Measurements from ENCODE around the gene TWNK. TPM values are rescaled to one million over a fixed set of nuclear protein-coding genes. Genes with fewer than 3 reads are reported as not detected.
A peak's percentile ranks its signal among the peaks of the same experiment; 100 is the strongest.

Gene TWNK
- total RNA-seq (2014; rRNA removed; shearing (Covaris generic)) = 6.4 and 7.8 TPM in 2 replicates

GRCh38 chr10:100986952-100987684, at the start of gene TWNK, which contains the start of gene MRPL43:
TWNK (plus strand) TSS chr10:100987543; CDS start chr10:100988211, 668 bp downstream.
MRPL43 (minus strand) TSS chr10:100987497; CDS start chr10:100987443, 54 bp downstream.
- DNase-seq (ENCODE audit: low read depth) = peak; percentile 69

- DNase-seq (ENCODE audit: low read depth) = no peak
Observed at GRCh38 chr10:100939763-100940344, 47.5 kb upstream of the TWNK start.

DNA sequence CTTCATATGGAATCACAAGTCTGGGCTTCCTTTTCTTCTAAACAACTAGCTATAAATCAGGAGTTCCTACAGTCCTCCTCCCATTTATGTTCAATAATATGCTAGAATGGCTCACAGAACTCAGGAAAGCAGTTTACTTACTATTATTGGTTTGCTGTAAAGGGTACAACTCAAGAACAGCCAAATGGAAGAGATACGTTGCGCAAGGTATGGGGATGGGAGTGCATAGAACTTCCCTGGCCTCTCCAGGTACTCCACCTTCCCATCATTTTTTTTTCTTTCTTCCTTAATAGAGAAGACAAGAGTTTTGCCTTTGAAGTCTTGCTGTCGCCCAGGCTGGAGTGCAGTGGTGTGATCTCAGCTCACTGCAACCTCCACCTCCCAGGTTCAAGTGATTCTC, 45.1 kb upstream of the TWNK start:
- DNase-seq (ENCODE audit: low read depth) = no peak

DNA sequence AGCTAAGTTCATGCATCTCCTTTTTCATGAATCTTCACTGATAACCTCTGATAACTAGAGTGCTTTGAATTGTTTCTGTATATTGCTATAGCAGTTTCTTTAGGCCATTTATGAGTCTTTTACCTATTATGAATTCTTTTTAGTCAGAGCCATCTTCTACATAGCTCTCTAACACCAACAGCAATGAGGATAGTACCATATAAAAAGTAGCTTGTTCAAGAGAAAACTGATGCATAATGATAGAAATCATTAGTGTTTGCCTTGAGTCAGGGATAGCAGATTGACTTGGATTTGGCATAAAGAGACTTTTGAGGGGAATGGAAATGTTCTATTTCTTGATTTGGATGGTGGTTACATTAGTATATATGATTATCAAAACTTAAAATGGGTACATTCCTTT, 43.8 kb upstream of the TWNK start:
- no peak for DNase-seq (ENCODE audit: low read depth)

DNA sequence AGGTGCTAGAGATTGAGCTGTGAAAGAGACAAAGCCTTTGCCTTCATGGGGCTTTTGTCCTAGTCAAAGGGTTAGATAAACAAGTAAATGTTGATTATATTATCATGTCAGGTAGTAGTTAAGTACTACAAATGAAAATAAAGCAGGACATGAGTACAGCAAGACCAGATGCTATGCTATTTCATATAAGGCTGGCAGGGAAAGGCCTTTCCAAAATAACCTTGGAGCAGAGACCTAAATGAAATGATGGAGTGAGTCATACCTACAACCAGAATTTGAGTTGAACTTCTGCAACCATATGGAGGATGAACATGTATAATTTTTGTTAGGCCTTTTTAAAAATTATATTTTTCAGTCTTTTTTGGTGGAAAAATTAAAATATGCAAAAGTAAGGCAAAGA, 41.6 kb upstream of the TWNK start:
- no peak for DNase-seq (ENCODE audit: low read depth)

- no peak for DNase-seq (ENCODE audit: low read depth)
Observed at GRCh38 chr10:100948916-100949315, 38.4 kb upstream of the TWNK start.

- DNase-seq (ENCODE audit: low read depth) = no peak
Observed at GRCh38 chr10:100960251-100960650, 27.1 kb upstream of the TWNK start.

DNA sequence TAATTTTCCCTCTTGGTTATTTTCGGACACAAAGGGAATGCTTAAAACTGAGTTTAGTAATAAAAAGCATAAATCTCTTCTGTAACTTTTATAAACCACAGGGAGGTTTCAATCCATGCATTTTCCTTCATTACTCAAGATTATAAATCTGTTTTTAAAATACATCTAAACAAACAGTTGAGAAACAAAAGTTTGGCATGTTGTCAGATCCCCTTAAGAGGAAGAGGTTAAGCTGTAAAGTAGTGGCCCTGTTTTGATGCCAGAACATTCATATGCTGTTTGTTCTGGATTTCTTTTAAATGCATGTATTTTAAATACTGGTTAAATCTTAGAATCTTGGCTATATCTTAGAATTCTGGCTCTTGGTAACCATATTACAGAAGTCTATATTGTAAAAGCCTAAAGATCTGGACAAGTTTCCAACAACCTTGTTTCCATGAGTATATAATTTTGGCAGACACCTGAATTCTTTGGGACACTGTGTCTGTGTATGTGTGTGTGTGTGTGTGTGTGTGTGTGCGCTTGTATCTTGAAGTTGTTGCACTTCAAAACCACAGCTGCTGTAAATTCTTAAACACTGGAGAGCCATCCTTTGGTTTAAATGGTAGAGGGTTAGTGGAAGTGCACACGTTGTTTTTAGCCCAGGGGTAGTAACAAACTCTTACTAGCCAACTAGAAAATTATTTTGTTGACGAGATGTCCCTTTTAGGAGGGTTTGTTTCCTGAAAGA, 24.8 kb upstream of the TWNK start:
- DNase-seq (ENCODE audit: low read depth) = no peak

GRCh38 chr10:100963826-100964225, 23.5 kb upstream of the TWNK start:
- no peak for DNase-seq (ENCODE audit: low read depth)

DNA sequence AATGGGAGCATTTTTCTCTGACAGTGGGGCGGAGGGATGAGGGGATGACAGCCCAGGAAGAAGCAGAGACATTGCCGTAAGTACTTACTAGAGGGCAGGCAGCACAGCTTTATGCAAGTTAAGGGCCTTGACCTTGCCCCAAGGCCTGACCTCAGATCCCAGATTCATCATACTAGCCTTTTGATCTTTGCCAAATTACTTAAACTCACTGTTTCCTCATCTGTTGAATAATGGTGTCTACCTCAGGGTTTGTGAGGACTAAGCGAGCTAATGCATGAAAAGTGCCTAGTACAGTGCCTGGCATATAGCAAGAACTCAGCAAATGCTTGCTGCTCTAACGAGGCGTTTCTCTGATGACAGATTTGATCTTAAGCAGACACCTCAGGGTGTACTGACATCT, 21.5 kb upstream of the TWNK start:
- DNase-seq (ENCODE audit: low read depth) = no peak

GRCh38 chr10:100966887-100967286, 20.5 kb upstream of the TWNK start:
- no peak for DNase-seq (ENCODE audit: low read depth)

GRCh38 chr10:100967332-100967731, 20.0 kb upstream of the TWNK start:
- no peak for DNase-seq (ENCODE audit: low read depth)

DNA sequence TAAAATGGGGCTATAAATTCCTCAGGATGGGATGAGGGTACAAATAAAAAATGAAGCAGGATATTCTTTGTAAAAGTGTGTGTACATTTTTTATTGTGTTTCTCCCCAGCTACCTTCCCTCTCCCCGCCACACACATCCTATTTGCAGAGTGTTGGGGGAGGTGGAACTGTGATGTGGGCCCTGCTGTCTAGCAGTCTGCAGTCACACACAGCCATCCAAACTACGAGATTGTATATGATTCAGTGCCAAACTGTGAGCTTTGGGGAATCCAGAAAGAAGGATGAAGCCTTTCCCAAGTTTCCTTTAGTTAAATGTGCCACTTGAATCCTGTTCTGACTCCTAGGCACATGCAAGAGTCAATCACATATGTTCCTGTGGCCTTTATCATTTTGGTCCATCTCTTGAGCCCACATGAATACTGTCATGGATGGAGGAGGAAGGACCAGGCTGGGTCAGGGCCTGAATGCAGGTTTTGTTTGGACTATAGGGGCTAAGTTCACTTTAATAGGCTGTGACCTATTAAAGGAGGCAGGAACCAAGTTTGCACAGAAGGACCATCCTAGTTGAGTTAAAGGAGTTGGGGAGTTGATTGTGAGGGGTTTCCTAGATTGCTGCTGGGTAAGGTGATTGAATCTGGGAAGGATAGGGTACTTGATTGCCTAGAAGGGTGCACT, 19.1 kb upstream of the TWNK start:
- no peak for DNase-seq (ENCODE audit: low read depth)

DNA sequence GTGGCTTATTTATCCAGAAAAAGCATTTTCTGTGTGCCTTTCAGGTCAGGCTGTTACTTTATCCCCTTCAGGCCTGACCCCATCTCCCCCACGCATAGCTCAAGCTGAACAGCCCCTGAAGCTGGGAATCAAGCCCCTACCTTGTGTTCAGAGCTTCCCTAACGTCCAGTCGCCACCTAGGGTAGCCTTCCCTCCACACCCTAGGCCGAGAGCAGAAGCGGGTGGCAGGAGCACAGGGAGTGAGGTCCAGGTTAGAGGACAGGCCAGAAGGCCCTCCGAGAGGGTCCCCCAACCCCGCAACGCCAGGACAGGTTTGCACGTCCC, 18.5 kb upstream of the TWNK start:
- DNase-seq (ENCODE audit: low read depth) = no peak

GRCh38 chr10:100969187-100970075, 17.9 kb upstream of the TWNK start, which contains the start of gene SEMA4G:
SEMA4G (plus strand) TSS chr10:100969504; CDS start chr10:100972913, 3,409 bp downstream.
- peak; percentile 20 for DNase-seq (ENCODE audit: low read depth)

DNA sequence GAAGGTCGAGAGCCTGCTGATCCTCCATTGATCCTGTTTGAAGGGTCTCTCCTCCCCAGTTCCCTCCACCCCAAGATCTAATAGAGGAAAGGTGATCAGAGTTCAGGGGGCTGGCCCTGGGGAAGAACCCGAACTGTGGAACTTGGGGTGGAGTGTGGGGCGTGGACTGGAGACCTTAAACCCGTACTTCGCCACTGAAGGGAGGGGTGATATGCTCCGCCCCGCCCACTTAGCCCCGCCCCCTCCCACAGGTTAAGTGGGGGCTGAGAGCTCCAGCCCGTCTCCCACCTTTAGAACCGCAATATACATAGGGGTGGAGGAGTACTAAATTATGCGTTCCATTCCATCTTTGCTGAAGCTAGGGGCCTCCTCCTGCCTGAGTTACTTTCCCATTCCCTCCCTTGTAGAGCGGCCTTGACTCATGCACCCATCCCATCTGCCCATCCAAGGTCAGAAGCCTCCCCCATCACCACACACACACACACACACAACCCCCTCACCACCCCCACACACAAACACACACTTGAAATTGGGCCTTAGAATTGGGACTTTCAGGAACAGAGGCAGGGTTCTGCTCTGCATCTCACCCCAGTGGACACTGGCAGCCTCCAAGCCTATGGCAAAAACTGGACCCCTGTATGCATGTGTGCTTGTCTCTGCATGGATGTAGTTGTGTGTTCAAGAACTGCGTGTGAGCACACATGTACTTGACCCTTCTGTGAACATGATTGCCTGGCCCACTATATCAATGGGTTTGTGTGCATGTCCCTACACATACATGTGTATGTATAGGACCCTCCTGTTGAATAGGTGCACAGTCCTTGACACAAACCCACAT, 17.0 kb upstream of the TWNK start:
- DNase-seq (ENCODE audit: low read depth) = no peak

GRCh38 chr10:100970914-100971811, 16.2 kb upstream of the TWNK start:
- DNase-seq (ENCODE audit: low read depth) = no peak

DNA sequence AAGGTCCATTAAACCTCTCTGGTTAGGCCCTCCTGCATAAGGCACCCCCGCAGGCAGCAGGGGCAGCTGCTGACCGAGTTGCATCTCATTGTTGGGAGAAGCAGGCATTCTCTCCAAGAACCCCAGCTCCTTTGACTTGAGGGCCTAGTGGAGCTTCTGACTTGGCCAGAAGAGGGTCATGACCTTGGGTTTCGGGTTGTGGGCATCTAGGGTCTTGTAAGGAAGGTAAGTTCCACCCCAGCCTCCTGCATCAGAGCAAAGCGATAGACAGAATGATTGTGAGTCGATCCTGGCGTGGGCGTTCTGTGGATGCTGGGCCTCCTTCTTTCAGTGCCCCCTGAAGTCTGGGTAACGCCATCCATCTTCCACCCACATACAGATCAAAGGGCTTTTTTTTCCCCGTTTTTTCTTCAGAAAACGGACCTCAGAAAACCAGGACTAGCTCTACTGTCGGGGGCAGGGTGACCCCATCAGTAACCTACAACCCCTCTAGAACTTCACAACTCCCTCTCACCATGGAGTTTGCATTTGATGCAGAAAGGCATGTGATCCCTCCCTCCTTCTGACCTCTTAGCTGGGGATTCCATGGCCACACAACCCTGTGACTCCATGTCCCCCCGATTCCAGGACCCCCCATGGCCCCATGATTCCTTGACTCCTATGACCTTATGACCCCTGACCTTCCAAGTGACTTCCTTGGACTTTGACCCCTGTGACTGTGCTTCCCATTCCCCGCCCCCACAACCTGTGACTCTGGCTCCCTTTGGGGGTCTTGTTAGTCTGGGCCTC, 15.0 kb upstream of the TWNK start:
- no peak for DNase-seq (ENCODE audit: low read depth)
